Duodenal mucosa (tissue), 2 donors: ENCODE data around the gene CLDN16.

Experiments
- H3K27ac ChIP-seq: one replicate; pipeline ENCODE4 v1.7.0; 2013; ENCODE audit warnings: low read depth, low read length
- H3K27me3 ChIP-seq, 2 donors: one replicate each; pipeline ENCODE4 v1.7.0; 2013; ENCODE audit warnings: low read length in 2 of 2, control low read depth in 1 of 2; ENCODE audit not compliant: insufficient read depth in 2 of 2, control insufficient read depth in 1 of 2
- H3K36me3 ChIP-seq, 2 donors: one replicate each; pipeline ENCODE4 v1.7.0; 2013; ENCODE audit warnings: low read length in 2 of 2, control low read depth in 1 of 2; ENCODE audit not compliant: insufficient read depth in 2 of 2, control insufficient read depth in 1 of 2
- H3K4me1 ChIP-seq, 2 donors: one replicate each; pipeline ENCODE4 v1.7.0; 2013; ENCODE audit warnings: low read length in 2 of 2, control low read depth in 1 of 2; ENCODE audit not compliant: insufficient read depth in 2 of 2, control insufficient read depth in 1 of 2
- H3K4me3 ChIP-seq, 2 donors: one replicate each; pipeline ENCODE4 v1.7.0; 2013; ENCODE audit warnings: low read length in 2 of 2, low read depth in 1 of 2
- H3K9ac ChIP-seq, 2 donors: one replicate each; pipeline ENCODE4 v1.7.0; 2013; ENCODE audit warnings: low read length in 2 of 2, low read depth in 1 of 2
- H3K9me3 ChIP-seq, 2 donors: one replicate each; pipeline ENCODE4 v1.7.0; 2013; ENCODE audit warnings: low read length in 2 of 2, control low read depth in 1 of 2; ENCODE audit not compliant: control insufficient read depth in 1 of 2

The CLDN16 gene

GRCh38 chr3:190401963-190402362 is 14.0 kb downstream of the CLDN16 start:
- H3K4me3 ChIP-seq: no peak overlapping the region
- H3K27ac ChIP-seq: no peak overlapping the region
- H3K36me3 ChIP-seq: no peaks in the 10 kb centered on the region
- no peak overlapping the region for H3K9ac ChIP-seq
- H3K27me3 ChIP-seq: peaks cover 0 to 2% of the 10 kb centered on the region in 2 donors
- no peaks in the 10 kb centered on the region for H3K4me1 ChIP-seq
- H3K9me3 ChIP-seq: no peaks in the 10 kb centered on the region

GRCh38 chr3:190404715-190405114 is 16.8 kb downstream of the CLDN16 start:
- no peak overlapping the region for H3K4me3 ChIP-seq
- H3K4me1 ChIP-seq: no peaks in the 10 kb centered on the region
- no peak overlapping the region for H3K27ac ChIP-seq
- H3K36me3 ChIP-seq: no peaks in the 10 kb centered on the region
- no peak overlapping the region for H3K9ac ChIP-seq
- no peaks in the 10 kb centered on the region for H3K9me3 ChIP-seq
- H3K27me3 ChIP-seq: no peaks in the 10 kb centered on the region

GRCh38 chr3:190414297-190414696 is 26.3 kb downstream of the CLDN16 start:
- H3K27ac ChIP-seq: no peak overlapping the region
- H3K36me3 ChIP-seq: no peaks in the 10 kb centered on the region
- H3K27me3 ChIP-seq: no peaks in the 10 kb centered on the region
- no peak overlapping the region for H3K4me3 ChIP-seq
- H3K4me1 ChIP-seq: no peaks in the 10 kb centered on the region
- no peaks in the 10 kb centered on the region for H3K9me3 ChIP-seq
- no peak overlapping the region for H3K9ac ChIP-seq

- no peak overlapping the region for H3K4me3 ChIP-seq
- H3K9ac ChIP-seq: no peak overlapping the region
- H3K4me1 ChIP-seq: no peaks in the 10 kb centered on the region
- no peak overlapping the region for H3K27ac ChIP-seq
- H3K27me3 ChIP-seq: no peaks in the 10 kb centered on the region
- no peaks in the 10 kb centered on the region for H3K36me3 ChIP-seq
- H3K9me3 ChIP-seq: no peaks in the 10 kb centered on the region
Observed at GRCh38 chr3:190424108-190424477, 36.1 kb downstream of the CLDN16 start.

- no peak overlapping the region for H3K4me3 ChIP-seq
- H3K9me3 ChIP-seq: no peaks in the 10 kb centered on the region
- no peaks in the 10 kb centered on the region for H3K36me3 ChIP-seq
- no peaks in the 10 kb centered on the region for H3K4me1 ChIP-seq
- H3K27ac ChIP-seq: no peak overlapping the region
- H3K9ac ChIP-seq: no peak overlapping the region
- H3K27me3 ChIP-seq: no peaks in the 10 kb centered on the region
Observed at GRCh38 chr3:190424478-190425439, 36.8 kb downstream of the CLDN16 start.

- no peak overlapping the region for H3K4me3 ChIP-seq
- no peaks in the 10 kb centered on the region for H3K27me3 ChIP-seq
- H3K9ac ChIP-seq: no peak overlapping the region
- H3K9me3 ChIP-seq: no peaks in the 10 kb centered on the region
- no peaks in the 10 kb centered on the region for H3K4me1 ChIP-seq
- H3K27ac ChIP-seq: no peak overlapping the region
- H3K36me3 ChIP-seq: no peaks in the 10 kb centered on the region
Observed at GRCh38 chr3:190425833-190426232, 37.9 kb downstream of the CLDN16 start.

GRCh38 chr3:190426806-190427507 is 39.0 kb downstream of the CLDN16 start:
- H3K9ac ChIP-seq: no peak overlapping the region
- no peaks in the 10 kb centered on the region for H3K36me3 ChIP-seq
- H3K27me3 ChIP-seq: no peaks in the 10 kb centered on the region
- H3K9me3 ChIP-seq: no peaks in the 10 kb centered on the region
- H3K4me3 ChIP-seq: no peak overlapping the region
- no peak overlapping the region for H3K27ac ChIP-seq
- H3K4me1 ChIP-seq: no peaks in the 10 kb centered on the region

GRCh38 chr3:190429681-190430080 is 41.7 kb downstream of the CLDN16 start:
- Histone ChIP-seq H3K9me3 (no peaks in the 10 kb centered on the region), H3K4me1 (no peaks in the 10 kb centered on the region), H3K4me3 (no peak overlapping the region), H3K27me3 (no peaks in the 10 kb centered on the region), H3K36me3 (no peaks in the 10 kb centered on the region), H3K27ac (no peak overlapping the region), H3K9ac (no peak overlapping the region)

GRCh38 chr3:190430906-190431305 is 42.9 kb downstream of the CLDN16 start:
- no peak overlapping the region for H3K27ac ChIP-seq

GRCh38 chr3:190432216-190432615 is 44.3 kb downstream of the CLDN16 start:
- Histone ChIP-seq H3K4me3 (no peak overlapping the region), H3K36me3 (no peaks in the 10 kb centered on the region), H3K9me3 (no peaks in the 10 kb centered on the region), H3K9ac (no peak overlapping the region), H3K27ac (no peak overlapping the region), H3K27me3 (no peaks in the 10 kb centered on the region), H3K4me1 (no peaks in the 10 kb centered on the region)

More at GRCh38 chr3:190430906-190431305, 42.9 kb downstream of the CLDN16 start:
- no peaks in the 10 kb centered on the region for H3K27me3 ChIP-seq
- H3K4me3 ChIP-seq: no peak overlapping the region
- no peaks in the 10 kb centered on the region for H3K36me3 ChIP-seq
- H3K4me1 ChIP-seq: no peaks in the 10 kb centered on the region
- no peaks in the 10 kb centered on the region for H3K9me3 ChIP-seq
- no peak overlapping the region for H3K9ac ChIP-seq
